ENCODE data around the gene SAMD4B. TPM values are rescaled to one million over a fixed set of nuclear protein-coding genes. Genes with fewer than 3 reads are reported as not detected.

SAMD4B gene
- total RNA-seq, 2 experiments from 2014 or later: 65.0 to 66.9 TPM

DNA sequence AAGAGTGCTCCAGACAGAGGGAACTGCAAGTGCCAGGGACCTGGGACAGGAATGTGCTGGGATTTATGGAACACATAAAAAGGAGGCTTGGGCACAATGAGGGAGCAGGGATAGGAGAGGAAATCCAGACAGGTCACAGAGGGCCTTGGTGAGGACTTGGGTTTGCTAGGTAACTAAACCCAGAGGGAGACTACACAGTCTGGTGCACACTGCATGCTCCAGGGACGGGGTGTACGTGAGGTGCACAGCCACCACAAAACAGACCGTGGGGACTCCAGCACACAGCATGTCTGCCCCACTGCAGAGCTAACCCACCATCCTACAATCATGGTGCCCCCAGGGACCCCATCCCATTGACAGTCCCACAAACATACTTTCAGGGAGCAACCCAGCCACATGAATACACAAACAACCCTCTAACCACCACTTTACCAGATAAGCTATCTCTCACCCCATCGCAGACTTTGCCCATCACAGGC, 58.9 kb downstream of the SAMD4B start:
- H3K27me3 Mint-ChIP-seq: no peaks in the 10 kb centered on the region
- H3K4me1 Mint-ChIP-seq (ENCODE audit: low read depth): peaks cover 64% of the 10 kb centered on the region
- intact Hi-C loops (cut with DNase I, micrococcal nuclease): loop anchor here in 1 of 2 experiments (1.0 kb wide), 2 partner anchors 11 kb away; partner anchors contain the start of gene PLEKHG2
- peak; percentile 9 for ATAC-seq (ENCODE audit: poor library complexity)
- no peak for TF ChIP-seq CTCF (IDR thresholded peaks at IDR 0.05)
- no peaks in the 10 kb centered on the region for H3K9me3 Mint-ChIP-seq
- Histone ChIP-seq H3K4me1 (ENCODE audit: insufficient read depth, low read length) (peaks cover 90% of the 10 kb centered on the region), H3K4me3 (ENCODE audit: low read length) (peak overlapping the region; percentile 73), H3K9me3 (ENCODE audit: control insufficient read depth in 1 of 2, insufficient read depth in 1 of 2, low read length in 2 of 2) (no peaks in the 10 kb centered on the region), H3K27me3 (ENCODE audit: control insufficient read depth in 1 of 2, insufficient read depth in 2 of 2, low read length in 2 of 2) (no peaks in the 10 kb centered on the region), H3K36me3 (ENCODE audit: insufficient read depth, low read length) (peaks cover 16% of the 10 kb centered on the region), H3K27ac (ENCODE audit: low read depth in 1 of 2, low read length in 2 of 2) (peak overlapping the region; percentile 100)
- ChIA-PET POLR2A (interaction anchor here (0.5 to 9.4 kb wide), 8 partner anchors 7 to 559 kb away, joined by 3 to 144 read pairs (median 22); partner anchors contain the start of genes GMFG, MED29, PAF1 and PLEKHG2), CTCF (interaction anchor here (1.3 to 2.3 kb wide), 2 partner anchors 11 to 34 kb away, joined by 4 to 40 read pairs; partner anchors contain the start of genes PLEKHG2 and RPS16)
- DNase-seq: no peak
- peaks cover 30% of the 10 kb centered on the region for H3K36me3 Mint-ChIP-seq (ENCODE audit: low read depth)
- H3K27ac Mint-ChIP-seq: peak overlapping the region; percentile 98
- H3K4me3 Mint-ChIP-seq: peak overlapping the region; percentile 89

DNA sequence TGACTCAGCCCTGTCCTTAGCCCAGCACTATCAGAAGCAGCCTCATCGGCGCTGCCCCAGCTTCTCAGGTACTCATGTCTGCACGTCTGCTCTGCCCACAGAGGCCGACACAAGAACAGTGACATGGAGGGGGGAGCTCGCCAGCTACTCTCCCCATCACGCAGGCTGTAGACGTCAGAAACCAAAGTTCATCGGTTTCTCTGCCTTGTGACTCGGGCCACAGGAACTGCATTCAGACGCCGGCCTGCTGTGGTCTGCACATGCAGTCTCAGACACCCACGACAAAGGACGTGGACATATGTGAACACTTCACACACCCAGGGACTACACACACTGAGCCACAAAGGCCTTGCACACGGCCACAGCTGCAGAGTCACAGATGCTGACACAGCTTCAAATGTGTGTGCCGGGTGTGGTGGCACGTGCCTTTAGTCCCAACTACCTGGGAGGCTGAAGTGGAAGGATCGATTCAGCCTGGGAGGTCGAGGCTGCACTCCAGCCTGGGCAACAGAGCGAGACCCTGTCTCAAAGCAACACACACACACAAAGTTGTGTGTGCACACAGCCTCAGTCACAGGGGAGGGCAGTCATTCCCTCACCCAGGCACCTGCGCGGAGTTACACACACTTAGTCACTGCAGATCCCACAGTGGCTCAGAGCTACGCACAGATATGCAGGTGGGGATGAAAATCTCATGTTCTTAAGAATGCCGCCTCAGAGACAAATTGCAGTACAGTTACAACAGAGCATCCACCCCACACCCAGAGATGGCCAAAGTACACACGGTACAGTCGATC, 59.5 kb downstream of the SAMD4B start:
- intact Hi-C loops (cut with DNase I, micrococcal nuclease): loop anchor here in 1 of 2 experiments (1.0 kb wide), 2 partner anchors 11 kb away; partner anchors contain the start of gene PLEKHG2
- peaks cover 68% of the 10 kb centered on the region for H3K4me1 Mint-ChIP-seq (ENCODE audit: low read depth)
- no peaks in the 10 kb centered on the region for H3K9me3 ChIP-seq (ENCODE audit: control insufficient read depth in 1 of 2, insufficient read depth in 1 of 2, low read length in 2 of 2)
- no peaks in the 10 kb centered on the region for H3K27me3 Mint-ChIP-seq
- peak; percentile 58 for ATAC-seq (ENCODE audit: poor library complexity)
- ChIA-PET CTCF (interaction anchor here (1.3 to 2.3 kb wide), 2 partner anchors 10 to 34 kb away, joined by 4 to 40 read pairs; partner anchors contain the start of genes PLEKHG2 and RPS16), POLR2A (interaction anchor here (0.5 to 9.4 kb wide), 10 partner anchors 6 to 560 kb away, joined by 3 to 144 read pairs (median 10); partner anchors contain the start of genes GMFG, MED29, PAF1 and PLEKHG2)
- H3K4me3 Mint-ChIP-seq: peak overlapping the region; percentile 89
- peak overlapping the region; percentile 100 for H3K27ac ChIP-seq (ENCODE audit: low read depth in 1 of 2, low read length in 2 of 2)
- H3K27ac Mint-ChIP-seq: peak overlapping the region; percentile 98
- TF ChIP-seq CTCF (IDR thresholded peaks at IDR 0.05): no peak
- H3K9me3 Mint-ChIP-seq: no peaks in the 10 kb centered on the region
- H3K36me3 ChIP-seq (ENCODE audit: insufficient read depth, low read length): peaks cover 13% of the 10 kb centered on the region
- peaks cover 36% of the 10 kb centered on the region for H3K36me3 Mint-ChIP-seq (ENCODE audit: low read depth)
- H3K4me3 ChIP-seq (ENCODE audit: low read length): peak overlapping the region; percentile 73
- H3K27me3 ChIP-seq (ENCODE audit: control insufficient read depth in 1 of 2, insufficient read depth in 2 of 2, low read length in 2 of 2): no peaks in the 10 kb centered on the region
- peak; percentile 71 to 98 (median 84) for DNase-seq
- H3K4me1 ChIP-seq (ENCODE audit: insufficient read depth, low read length): peaks cover 93% of the 10 kb centered on the region
